GM12872 (cell line): Measurements from ENCODE around the gene NOS1AP.

Experiments
- TF ChIP-seq, protein P1 (sequence below): IDR thresholded peaks from 3 replicates; pipeline ENCODE4 v1.5.1; 2011; ENCODE audit warnings: low read depth, mild to moderate bottlenecking, low read length, moderate library complexity; ENCODE audit not compliant: insufficient read depth

The NOS1AP gene

DNA sequence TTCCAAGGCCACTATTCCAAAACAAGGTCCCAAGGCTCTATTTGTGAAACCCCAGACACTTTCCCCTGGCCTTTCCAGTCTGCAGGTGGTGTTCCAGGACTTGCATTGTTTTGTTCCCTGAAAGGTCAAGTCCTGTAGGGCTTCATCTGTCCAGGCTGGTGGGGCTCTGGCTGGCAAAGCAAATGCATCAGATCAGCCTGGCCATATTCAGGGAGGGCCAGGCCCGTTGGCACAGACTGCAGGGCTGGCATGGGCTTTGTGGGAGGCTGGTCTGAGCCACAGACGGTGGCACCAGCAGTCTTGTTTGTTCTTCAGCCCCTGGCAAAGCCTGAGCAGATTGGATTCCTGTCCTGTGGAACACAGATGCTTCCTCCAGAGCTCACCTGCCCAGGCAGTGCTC lies 214.2 kb downstream of the NOS1AP start:
- TF ChIP-seq, protein P1, sequence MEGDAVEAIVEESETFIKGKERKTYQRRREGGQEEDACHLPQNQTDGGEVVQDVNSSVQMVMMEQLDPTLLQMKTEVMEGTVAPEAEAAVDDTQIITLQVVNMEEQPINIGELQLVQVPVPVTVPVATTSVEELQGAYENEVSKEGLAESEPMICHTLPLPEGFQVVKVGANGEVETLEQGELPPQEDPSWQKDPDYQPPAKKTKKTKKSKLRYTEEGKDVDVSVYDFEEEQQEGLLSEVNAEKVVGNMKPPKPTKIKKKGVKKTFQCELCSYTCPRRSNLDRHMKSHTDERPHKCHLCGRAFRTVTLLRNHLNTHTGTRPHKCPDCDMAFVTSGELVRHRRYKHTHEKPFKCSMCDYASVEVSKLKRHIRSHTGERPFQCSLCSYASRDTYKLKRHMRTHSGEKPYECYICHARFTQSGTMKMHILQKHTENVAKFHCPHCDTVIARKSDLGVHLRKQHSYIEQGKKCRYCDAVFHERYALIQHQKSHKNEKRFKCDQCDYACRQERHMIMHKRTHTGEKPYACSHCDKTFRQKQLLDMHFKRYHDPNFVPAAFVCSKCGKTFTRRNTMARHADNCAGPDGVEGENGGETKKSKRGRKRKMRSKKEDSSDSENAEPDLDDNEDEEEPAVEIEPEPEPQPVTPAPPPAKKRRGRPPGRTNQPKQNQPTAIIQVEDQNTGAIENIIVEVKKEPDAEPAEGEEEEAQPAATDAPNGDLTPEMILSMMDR: no peak

DNA sequence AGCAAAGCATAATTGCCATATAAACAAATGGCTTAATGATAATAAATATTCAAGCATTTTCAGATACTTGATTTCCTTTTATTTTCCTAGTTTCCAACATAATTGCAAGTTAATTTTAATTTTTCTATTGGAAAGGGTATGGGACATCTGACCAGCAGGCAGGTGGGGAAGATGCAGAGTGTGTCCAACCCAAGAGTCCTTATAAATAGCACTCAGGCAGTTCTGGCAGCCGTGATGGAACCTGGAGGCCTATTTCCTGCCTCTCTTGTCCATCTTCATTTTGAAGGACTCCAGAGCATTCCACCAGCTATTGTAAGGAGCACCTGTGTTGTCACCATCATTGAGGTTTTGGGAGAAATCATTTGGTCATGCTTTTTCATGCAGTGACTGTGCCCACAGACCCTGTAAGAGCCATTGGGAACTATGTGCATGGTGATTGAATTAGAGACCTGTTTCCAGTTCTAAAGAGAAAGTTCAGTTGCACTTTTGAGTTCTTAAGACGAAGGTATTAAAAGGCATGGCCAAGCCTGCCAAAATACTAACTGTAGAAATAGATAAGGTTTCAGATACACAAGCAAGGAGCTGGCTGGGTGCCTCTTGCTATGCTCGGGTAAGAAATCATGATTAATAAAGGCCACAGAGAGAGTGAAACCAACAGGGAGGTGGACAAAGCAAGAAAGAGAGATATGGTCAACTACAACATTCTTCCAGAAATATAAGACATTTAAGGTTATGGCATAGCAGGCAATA lies 214.9 kb downstream of the NOS1AP start:
- TF ChIP-seq, protein P1: no peak

DNA sequence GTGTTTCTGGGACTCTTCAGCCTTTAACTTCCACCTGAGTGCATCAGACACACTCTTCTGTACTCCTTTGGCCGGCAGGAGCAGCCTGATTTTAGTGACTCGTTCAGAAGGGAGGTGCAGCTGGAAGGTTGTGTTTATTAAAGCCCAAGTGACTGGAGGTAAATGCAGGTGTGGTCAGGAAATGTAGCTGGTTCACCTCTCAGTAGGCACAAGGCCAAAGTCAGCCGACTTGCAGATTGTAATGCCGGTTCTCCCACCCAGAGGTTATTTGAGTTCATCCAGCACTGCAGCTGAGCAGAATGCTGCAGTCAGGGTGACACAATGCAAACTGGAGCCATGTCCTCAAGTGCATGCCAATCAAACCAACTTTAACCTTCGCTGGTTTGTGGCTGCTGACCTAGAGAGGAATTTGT lies 215.7 kb downstream of the NOS1AP start:
- TF ChIP-seq, protein P1: no peak

DNA sequence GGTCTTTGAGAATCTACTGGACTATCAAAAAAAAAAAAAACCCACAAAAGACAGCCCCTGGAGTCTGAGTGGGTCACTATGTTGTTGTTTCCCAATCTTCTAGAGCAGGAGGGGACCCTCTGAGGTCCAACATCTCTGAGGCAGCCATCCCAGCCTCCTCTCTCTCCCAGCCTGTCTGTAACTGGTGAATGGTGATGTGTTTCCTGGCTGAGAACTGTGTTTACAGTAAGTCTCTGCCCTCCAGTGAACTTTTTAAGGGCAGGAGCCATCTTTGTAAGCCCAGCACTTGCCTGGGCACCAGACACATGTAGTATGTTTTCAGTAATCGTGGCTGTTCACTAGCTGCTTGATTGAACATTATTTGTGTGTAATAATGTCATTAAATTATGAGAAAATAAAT lies 221.5 kb downstream of the NOS1AP start:
- TF ChIP-seq, protein P1: no peak

DNA sequence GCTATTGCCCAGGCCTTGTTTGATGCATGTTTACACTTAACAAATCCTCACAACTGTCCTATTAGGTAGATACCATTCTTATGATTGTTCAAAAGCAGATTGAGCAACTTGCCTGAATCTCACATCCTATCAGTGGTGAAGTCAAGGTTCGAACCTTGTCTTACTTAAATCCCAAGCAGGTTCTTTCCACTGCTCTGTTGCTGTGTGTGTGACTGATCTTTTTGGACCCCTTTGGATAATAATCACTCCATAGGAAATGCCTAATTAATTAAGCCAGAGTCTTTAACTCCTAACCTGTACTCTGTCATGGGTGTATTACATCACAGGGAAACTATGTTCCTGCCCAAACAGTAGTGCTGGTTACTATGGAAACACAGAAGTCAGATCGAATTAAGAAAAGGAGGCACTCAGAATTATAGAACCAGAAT lies 222.9 kb downstream of the NOS1AP start:
- TF ChIP-seq, protein P1: no peak

DNA sequence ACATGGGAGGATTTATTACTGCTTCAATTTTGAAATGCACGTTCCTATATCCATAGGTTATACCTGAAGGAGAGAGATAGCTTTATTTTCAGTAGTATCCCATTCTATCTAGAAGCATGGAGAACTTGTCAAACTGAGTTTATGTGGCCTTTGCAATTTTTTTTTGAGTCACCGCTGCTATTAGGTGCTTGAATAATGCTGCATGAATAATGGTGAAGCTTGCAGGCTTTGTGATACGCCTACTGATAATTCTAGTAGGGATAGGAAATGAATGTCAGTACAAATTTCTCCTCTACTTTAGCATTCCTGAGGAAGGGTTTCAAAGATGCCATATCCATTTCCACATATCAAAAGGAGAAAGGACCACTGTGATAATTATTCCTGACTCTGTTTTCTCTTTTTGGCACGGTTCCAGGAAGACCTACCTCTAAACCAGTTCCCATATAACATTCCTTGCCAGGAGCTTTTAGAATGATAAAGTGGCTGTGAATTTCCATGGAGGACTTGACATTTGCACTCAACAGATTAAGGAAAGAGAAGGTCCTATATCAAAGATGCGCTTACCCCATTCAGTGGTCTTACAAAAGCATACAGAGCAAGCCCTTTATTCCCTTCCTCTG lies 223.7 kb downstream of the NOS1AP start:
- TF ChIP-seq, protein P1: no peak

DNA sequence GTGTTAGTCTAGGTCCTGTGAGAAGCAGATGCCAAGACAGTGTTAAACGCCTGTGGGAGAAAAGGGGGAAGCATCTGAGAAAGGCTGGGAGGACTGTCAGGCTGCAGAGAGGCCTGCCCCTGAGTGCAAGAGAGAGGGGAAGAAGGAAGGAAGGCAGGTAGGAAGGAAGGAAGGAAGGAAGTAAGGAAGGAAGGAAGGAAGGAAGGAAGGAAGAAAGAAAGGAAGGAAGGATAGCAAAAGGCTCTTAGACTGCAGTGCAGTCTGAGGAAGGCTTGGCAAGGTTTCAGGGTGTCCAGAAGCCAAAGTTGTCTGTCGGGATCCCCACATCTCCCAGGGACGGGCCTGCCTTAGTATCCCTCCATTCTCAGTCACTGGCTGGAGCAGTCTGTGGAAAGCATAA lies 224.5 kb downstream of the NOS1AP start:
- TF ChIP-seq, protein P1: no peak
